GM06990 (cell line): ENCODE results near the gene SLC39A9.

Source experiments
- DNase-seq: peaks from one replicate; pipeline ENCODE4 v3.0.0-alpha.2; 2011; ENCODE audit not compliant: insufficient read length; ENCODE audit errors: extremely low read depth
- H3K27me3 ChIP-seq: replicated peaks from 2 replicates; pipeline ENCODE4 v1.6.0; 2011; ENCODE audit warnings: low read length; ENCODE audit not compliant: control insufficient read depth, insufficient read depth
- H3K36me3 ChIP-seq: 2 replicates; pipeline ENCODE4 v1.5.1; 2011; ENCODE audit warnings: low read length; ENCODE audit not compliant: control insufficient read depth, insufficient read depth
- H3K4me3 ChIP-seq: replicated peaks from 2 replicates; pipeline ENCODE4 v1.5.1; 2011; ENCODE audit warnings: low read depth, mild to moderate bottlenecking, control low read depth, low read length
- CTCF ChIP-seq: IDR thresholded peaks from 2 replicates; pipeline ENCODE4 v1.5.1; 2011; ENCODE audit warnings: low read length, control low read depth, mild to moderate bottlenecking, inconsistent platforms; ENCODE audit not compliant: insufficient read depth, poor library complexity, severe bottlenecking

Gene SLC39A9

GRCh38 chr14:69372146-69372545 lies 26.3 kb upstream of the SLC39A9 start:
- H3K36me3 ChIP-seq = peaks cover 7% of the 10 kb centered on the region
- H3K4me3 ChIP-seq = no peak overlapping the region
- no peak for TF ChIP-seq CTCF
- H3K27me3 ChIP-seq = no peaks in the 10 kb centered on the region
- no peak for DNase-seq

GRCh38 chr14:69373104-69373503 lies 25.4 kb upstream of the SLC39A9 start:
- TF ChIP-seq CTCF = no peak
- Histone ChIP-seq H3K27me3 (no peaks in the 10 kb centered on the region), H3K4me3 (no peak overlapping the region), H3K36me3 (peaks cover 7% of the 10 kb centered on the region)
- no peak for DNase-seq

DNA sequence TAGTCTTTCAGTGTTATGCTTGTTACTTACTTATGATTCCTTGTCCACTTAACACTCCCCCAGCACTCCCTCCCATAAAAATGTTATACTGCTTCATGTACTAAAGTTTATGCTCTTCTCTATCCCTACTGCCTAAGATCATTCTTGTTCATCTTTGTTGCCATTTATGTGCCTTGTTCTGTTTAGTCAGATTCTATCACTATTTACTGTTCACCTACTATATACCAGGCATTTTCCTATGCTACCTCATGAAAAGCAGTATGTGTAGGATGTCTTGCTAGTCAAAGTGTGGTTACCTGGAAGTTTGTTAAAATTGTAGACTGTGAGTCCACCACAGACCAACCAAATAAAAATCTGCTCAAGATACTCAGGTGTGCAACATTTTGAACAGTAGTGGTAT lies 24.3 kb upstream of the SLC39A9 start:
- peaks cover 7% of the 10 kb centered on the region for H3K36me3 ChIP-seq
- H3K4me3 ChIP-seq = no peak overlapping the region
- TF ChIP-seq CTCF = no peak
- DNase-seq = no peak
- H3K27me3 ChIP-seq = no peaks in the 10 kb centered on the region

GRCh38 chr14:69375182-69375581 lies 23.3 kb upstream of the SLC39A9 start:
- DNase-seq = no peak
- H3K4me3 ChIP-seq = no peak overlapping the region
- no peak for TF ChIP-seq CTCF
- no peaks in the 10 kb centered on the region for H3K27me3 ChIP-seq
- peaks cover 9% of the 10 kb centered on the region for H3K36me3 ChIP-seq

- Histone ChIP-seq H3K4me3 (no peak overlapping the region), H3K27me3 (no peaks in the 10 kb centered on the region), H3K36me3 (peaks cover 9% of the 10 kb centered on the region)
- no peak for TF ChIP-seq CTCF
- DNase-seq = no peak
These were observed 22.8 kb upstream of the SLC39A9 start for GRCh38 chr14:69375722-69376121.

DNA sequence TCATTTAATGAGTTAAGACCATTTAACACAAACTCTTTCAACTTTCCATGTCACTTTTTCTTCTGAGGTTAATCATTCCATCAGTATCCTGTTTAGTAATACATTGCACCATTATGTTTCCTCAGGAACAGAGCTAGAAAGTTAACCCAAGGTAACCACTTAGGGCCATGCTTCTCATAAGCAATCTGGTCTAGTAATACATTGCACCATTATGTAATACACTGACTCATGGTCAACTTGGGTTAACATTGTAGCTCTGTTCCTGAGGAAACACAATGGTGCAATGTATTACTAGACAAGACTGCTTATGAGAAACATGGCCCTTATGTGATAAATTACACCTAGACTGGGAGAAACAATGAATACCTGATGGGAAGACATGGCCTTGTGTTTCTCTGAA lies 22.1 kb upstream of the SLC39A9 start:
- no peak for DNase-seq
- Histone ChIP-seq H3K36me3 (peaks cover 9% of the 10 kb centered on the region), H3K4me3 (no peak overlapping the region), H3K27me3 (no peaks in the 10 kb centered on the region)
- no peak for TF ChIP-seq CTCF
